Brain microvascular endothelial cell (primary cell): ENCODE results near the gene EID3.
"Not testable (repeated sequence)": the region's sequence is repeated elsewhere in the genome, so short reads cannot be mapped to it uniquely, and the experiment has no call there.

ENCODE experiments used
- DNase-seq: peaks from one replicate; pipeline ENCODE4 v3.0.0-alpha.2; 2020
- H3K27ac ChIP-seq: fragments of 250-450 bp; sonication (Bioruptor Pico); 2 replicates; pipeline ENCODE4 v1.5.1; 2020; ENCODE audit warnings: mild to moderate bottlenecking, moderate library complexity
- H3K27me3 ChIP-seq: fragments of 250-450 bp; sonication (Bioruptor Pico); replicated peaks from 2 replicates; pipeline ENCODE4 v1.5.1; 2020; ENCODE audit warnings: mild to moderate bottlenecking
- H3K36me3 ChIP-seq: fragments of 250-450 bp; sonication (Bioruptor Pico); replicated peaks from 2 replicates; pipeline ENCODE4 v1.5.1; 2020; ENCODE audit warnings: mild to moderate bottlenecking
- H3K4me3 ChIP-seq: 2 replicates; pipeline ENCODE4 v1.5.1; 2011; ENCODE audit warnings: low read depth, mild to moderate bottlenecking, control low read depth, low read length, moderate library complexity
- CTCF ChIP-seq: IDR thresholded peaks from 2 replicates; pipeline ENCODE4 v1.5.1; 2011; ENCODE audit warnings: low read depth, mild to moderate bottlenecking, moderate library complexity, low read length, control low read depth, inconsistent platforms; ENCODE audit errors: missing control alignments
- in situ Hi-C: cut with HindIII; loops from 2 replicates; pipeline ENCODE4 v1.10.0; 2017; ENCODE audit warnings: low sequenced_read_pairs, low pct_ligation_motif_present

The EID3 gene

GRCh38 chr12:104292872-104293794 is 10.4 kb upstream of the EID3 start:
- Histone ChIP-seq H3K36me3 (peaks cover 57% of the 10 kb centered on the region), H3K27ac (no peak overlapping the region), H3K27me3 (no peaks in the 10 kb centered on the region), H3K4me3 (no peak overlapping the region)
- no peak for DNase-seq
- TF ChIP-seq CTCF, result no peak
- in situ Hi-C loops, result no loop called here

GRCh38 chr12:104294158-104294859 is 9.2 kb upstream of the EID3 start:
- H3K4me3 ChIP-seq, H3K27ac ChIP-seq, H3K27me3 ChIP-seq, in situ Hi-C loops: not testable (repeated sequence)
- TF ChIP-seq CTCF, result peak; percentile 63
- H3K36me3 ChIP-seq, result peaks cover 54% of the 10 kb centered on the region
- DNase-seq, result peak; percentile 42

GRCh38 chr12:104294927-104295668 is 8.4 kb upstream of the EID3 start:
- no peak overlapping the region for H3K4me3 ChIP-seq

GRCh38 chr12:104295954-104296353 is 7.6 kb upstream of the EID3 start:
- H3K4me3 ChIP-seq, result no peak overlapping the region
- in situ Hi-C loops, result no loop called here
- TF ChIP-seq CTCF, result no peak
- H3K27me3 ChIP-seq, result no peaks in the 10 kb centered on the region
- no peak overlapping the region for H3K27ac ChIP-seq
- H3K36me3 ChIP-seq, result peaks cover 56% of the 10 kb centered on the region
- DNase-seq, result no peak

More at GRCh38 chr12:104294927-104295668, 8.4 kb upstream of the EID3 start:
- Histone ChIP-seq H3K27me3 (no peaks in the 10 kb centered on the region), H3K27ac (no peak overlapping the region), H3K36me3 (peaks cover 54% of the 10 kb centered on the region)
- no peak for TF ChIP-seq CTCF
- no peak for DNase-seq
- in situ Hi-C loops, result no loop called here

- H3K36me3 ChIP-seq, result peaks cover 54% of the 10 kb centered on the region
- DNase-seq, result no peak
- no peak overlapping the region for H3K4me3 ChIP-seq
- in situ Hi-C loops, result no loop called here
- no peaks in the 10 kb centered on the region for H3K27me3 ChIP-seq
- H3K27ac ChIP-seq, result no peak overlapping the region
- no peak for TF ChIP-seq CTCF
Observed at GRCh38 chr12:104296718-104297117, 6.8 kb upstream of the EID3 start.
